GM21515 (cell line): ENCODE measurements around the gene C17orf75.
A peak's percentile ranks its signal among the peaks of the same experiment; 100 is the strongest.
"Not testable (repeated sequence)": the region's sequence is repeated elsewhere in the genome, so short reads cannot be mapped to it uniquely, and the experiment has no call there.

Experiments
- ATAC-seq: cut with Tn5 transposase; IDR thresholded peaks from one replicate; pipeline ENCODE4 v1.9.1; 2021; ENCODE audit not compliant: unreplicated experiment

C17orf75 gene, protein sequence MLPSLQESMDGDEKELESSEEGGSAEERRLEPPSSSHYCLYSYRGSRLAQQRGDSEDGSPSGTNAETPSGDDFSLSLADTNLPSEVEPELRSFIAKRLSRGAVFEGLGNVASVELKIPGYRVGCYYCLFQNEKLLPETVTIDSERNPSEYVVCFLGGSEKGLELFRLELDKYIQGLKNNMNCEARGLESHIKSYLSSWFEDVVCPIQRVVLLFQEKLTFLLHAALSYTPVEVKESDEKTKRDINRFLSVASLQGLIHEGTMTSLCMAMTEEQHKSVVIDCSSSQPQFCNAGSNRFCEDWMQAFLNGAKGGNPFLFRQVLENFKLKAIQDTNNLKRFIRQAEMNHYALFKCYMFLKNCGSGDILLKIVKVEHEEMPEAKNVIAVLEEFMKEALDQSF

DNA sequence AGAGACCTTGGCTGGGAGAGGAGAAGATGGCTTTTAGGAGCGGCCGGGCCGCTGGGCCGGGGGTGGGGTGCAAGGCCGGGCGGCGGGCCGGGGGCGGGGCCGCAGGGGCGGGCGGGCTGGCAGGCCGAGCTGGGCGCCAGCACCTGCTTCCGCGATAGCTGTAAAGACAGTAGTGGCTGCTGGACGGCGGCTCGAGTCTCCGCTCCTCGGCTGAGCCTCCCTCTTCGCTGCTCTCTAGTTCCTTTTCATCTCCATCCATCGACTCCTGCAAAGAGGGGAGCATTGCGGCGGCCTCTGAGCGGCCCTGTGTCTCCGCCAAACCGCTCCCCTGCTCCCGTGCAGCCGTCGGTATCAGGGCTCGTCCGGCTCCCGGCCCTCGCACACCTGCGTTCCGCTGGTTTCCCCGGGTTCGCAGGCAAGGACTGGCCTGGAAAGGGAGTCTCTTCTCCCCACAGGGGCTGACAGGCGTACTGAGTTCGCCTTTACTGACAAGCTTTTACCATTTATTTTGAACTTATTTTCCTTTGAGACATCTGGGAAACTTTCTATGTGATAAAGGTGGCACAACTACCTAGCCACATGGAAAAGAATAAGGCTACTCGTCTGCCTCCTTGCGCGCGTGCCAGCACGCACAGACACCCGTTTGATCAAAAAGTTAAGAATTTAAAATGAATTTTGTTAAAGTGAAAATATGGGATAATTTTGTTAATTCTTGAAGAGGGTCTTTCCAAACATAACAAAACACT lies at the start of gene C17orf75:
TSS of gene C17orf75 (minus strand) at position 317 of the 746 bp plus-strand sequence. CDS start at position 283, 34 bp downstream.
- no peak for ATAC-seq

DNA sequence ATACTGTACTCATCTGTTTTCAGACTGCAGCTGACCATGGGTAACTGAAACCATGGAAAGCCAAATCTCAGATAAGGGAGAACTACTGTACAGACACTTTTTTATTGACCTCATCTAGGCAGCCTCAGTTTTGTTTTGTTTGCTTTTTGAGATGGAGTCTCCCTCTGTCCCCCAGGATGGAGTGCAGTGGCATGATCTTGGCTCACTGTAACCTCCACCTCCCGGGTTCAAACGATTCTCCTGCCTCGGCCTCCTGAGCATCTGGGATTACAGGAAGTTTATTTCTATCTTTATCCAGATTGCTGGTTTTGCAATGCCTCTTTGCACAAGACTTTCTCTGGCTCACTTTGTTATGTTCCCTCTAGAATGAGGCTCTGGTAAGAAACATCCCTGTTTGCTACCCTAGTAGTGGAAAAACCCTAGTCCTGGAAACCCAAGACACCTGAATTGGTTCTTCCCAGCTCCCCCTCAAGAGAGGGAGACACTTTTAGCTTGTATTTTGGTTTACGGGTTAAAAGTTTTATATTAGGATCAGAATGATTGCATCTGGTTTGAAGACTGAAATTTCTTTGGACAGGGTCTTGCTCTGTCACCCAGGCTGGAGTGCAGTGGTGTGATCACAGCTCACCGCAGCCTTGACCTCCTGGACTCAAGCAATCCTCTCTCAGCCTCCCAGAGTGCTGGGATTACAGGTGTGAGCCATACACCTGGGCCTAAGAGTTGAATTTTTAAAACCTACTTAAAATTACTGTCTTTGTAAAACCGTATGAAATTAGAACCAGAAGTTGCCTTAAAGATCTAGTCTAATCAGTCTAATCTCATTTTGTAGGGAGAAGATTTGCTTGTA lies 46.9 kb upstream of the C17orf75 start:
- ATAC-seq, result no peak

DNA sequence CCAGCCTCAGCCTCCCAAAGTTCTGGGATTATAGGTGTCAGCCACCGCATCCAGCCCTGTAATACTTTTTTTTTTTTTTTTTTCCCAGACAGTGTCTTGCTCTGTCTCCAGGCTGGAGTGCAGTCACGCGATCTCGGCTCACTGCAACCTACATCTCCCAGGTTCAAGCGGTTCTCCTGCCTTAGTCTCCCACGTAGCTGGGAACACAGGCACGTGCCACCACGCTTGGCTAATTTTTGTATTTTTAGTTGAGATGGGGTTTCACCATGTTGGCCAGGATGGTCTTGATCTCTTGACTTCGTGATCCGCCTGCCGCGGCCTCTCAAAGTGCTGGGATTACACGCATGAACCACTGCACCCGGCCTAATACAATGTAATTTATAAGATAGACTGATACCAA lies 46.2 kb upstream of the C17orf75 start:
- ATAC-seq, result not testable (repeated sequence)

DNA sequence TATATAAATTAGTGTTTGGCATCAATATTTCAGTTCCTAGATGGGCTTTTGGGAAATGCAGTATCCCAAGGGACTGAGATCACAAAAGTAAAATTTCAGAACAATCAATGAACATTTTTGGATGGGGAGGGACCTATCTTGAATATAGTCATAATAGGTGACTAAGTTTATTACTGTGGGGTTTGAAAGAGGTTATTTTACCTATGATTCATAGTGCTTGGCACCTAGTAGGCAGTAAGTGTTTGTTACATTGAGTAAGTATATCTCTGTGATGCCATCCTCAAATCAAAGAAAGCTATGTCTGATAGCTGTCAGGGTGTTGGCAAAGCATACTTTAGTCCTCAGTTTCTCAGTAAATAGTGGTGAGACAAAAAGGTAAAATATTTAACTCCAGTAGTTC lies 44.9 kb upstream of the C17orf75 start:
- no peak for ATAC-seq

DNA sequence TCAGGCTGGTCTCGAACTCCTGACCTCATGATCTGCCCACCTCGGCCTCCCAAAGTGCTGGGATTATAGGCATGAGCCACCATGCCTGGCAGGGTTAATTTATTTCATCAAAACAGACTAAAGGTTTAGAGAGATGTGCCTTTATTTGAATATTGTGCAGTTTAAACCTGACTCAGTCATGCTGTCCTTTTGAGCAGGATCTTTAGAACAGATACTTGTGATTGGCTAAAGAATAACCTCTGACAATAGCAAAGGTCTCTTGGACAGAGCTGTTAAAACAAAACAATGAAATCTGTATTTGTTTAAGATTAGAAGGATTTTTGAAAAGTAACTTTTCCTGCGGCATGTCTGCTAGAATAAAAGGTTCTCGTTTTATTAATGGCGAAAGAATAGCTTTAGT lies 44.0 kb upstream of the C17orf75 start:
- no peak for ATAC-seq

DNA sequence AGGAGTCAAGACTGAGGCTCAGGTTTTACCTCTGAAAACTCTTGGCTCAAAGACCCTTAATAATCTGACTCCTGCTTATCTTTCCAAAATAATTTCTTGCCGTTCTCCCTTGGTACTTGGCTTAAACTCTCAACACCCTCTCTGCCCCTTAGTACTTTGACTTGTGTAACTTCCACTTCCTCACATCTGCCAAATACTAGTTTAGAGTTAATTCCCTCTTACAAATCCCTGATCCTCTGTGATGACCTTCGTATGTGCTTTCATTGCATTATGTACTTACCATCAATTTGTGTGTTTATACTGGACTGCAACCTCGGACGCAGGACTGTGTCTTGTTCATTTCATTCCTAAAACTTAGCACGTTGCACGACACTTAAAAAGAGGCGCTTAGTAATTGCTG lies 43.1 kb upstream of the C17orf75 start:
- ATAC-seq, result no peak

DNA sequence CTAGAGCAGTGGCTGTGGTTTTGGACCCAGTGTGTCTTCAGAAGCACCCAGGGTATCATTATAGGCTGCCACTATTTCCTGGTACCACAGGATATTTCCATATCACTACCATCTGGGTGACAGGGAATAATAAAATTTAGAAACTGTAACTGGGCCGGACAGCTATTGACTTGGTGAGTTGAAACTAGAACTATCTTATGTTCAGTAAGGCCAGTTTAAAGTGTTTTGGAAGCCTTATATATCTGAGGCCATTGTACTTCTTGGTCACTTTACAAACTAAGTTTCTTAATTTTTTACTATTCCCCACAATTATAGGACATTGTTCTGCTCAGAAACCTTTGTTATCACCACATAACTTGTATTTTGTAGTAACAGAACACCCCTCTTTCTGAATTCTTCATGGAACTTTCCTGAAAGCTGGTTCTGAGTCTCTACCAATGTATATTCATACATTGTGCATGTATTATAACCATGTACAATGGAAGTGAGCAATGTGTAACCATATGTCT lies 42.0 kb upstream of the C17orf75 start:
- no peak for ATAC-seq

DNA sequence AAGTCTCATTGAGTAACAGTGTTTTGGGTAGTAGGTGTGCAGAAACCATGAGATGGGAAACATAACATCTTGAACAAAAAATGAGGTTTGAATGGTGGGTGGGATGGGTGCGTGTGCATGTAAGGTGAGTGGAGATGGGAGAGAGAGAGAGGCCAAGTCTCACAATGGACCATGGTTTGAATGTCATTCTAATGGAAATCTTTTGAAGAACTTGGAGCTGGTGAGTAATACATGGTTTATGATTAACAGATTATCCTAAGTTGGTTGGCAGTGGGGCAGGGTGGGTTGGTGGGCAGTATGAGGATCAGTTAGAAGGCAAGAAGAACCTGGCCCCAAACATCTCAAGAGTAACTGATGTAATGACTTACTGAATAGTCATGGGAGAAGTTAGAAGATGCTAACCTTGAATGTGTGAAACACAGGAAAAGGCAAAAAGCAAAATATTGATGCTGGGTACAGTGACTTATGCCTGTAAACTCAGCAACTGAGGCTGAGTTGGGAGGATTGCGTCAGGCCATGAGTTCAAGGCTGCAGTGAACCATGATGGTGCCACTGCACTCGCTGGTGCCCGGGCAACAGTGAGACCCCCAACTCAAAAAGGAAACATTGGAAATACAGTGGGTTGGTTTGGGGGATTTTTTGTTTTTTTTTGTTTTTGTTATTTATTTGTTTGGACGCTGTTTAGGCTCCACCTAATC lies 40.7 kb upstream of the C17orf75 start:
- no peak for ATAC-seq

DNA sequence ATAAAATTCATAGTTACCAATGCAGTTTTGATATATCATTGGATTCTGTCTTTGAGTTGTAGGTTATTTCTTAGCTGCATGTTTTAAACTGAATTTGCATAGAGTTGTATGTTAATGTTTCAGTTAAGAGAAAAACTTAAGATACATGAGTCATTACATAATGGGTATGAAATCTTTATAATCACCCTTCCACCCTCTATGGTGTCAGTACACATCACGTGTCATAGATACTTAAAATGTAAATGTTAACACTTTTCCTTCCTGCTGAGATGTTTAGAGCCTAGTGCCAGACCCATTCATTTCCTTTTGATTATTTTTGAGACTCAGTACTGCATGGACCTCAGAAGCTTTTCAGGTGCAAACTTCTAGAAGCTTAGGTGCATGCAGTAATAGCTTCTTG lies 28.5 kb upstream of the C17orf75 start:
- no peak for ATAC-seq

DNA sequence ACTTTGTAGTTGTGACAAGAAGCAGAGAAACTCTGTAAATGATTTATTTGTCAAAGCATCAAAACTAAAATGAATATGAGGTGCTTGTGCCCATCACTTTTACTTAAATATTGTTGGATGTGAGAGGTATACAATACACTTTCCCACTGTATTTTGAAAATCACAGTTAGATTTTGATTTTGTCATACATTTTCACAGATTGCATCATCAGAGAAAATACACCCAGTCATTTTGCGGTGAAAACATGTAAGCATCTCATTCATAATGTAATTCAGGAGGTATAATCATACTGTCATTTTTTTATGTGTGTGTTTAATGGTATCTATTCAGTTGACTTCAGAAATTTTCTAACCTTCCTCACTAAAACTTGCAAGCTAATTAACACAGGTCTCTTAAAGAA lies 19.3 kb upstream of the C17orf75 start:
- ATAC-seq, result no peak

DNA sequence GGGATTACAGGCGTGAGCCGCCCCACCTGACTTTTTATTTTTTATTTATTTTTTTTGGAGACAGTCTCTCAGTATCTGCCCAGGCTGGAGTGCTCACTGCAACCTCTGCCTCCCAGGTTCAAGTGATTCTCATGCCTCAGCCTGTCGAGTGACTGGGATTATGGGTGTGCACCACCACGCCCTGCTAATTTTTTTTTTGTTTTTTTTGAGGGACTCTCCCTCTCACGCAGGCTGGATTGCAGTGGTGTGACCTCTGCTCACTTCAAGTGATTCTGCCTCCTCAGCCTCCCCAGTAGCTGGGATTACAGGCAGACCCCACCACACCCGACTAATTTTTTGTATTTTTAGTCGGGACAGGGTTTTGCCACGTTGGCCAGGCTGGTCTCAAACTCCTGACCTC lies 15.6 kb upstream of the C17orf75 start:
- no peak for ATAC-seq

DNA sequence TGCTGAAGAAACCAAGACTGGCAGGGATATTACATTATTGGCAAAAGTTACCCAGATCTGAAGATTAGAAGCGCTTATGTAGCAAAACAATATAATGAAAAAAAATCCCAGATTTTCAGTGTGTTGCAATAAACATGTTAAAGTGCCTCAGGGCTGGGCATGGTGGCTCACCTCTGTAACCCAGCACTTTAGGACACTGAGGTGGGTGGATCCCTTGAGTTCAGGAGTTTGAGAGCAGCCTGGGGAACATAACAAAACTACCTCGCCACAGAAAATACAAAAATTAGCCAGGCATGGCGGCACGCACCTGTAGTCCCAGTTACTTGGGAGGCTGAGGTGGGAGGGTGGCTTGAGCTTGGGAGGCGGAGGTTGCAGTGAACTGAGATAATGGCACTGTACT lies 14.8 kb upstream of the C17orf75 start:
- ATAC-seq, result no peak

DNA sequence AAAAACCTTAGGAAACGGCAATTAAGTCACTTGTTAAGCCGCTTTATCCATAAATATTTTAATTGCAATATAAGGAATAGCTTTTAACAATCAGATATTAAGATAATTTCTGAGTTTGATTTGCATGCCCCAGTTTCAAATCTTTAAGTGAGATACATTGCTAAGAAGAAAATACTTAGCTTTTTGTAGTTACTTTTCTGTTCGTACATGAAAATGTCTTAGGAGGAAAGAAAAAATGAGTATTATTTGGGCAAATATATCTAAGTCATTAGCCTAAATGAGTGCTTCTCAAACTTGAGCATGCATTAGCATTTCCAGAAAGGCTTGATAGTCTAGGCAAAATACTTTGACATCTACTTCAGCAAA lies 14.4 kb upstream of the C17orf75 start:
- no peak for ATAC-seq

DNA sequence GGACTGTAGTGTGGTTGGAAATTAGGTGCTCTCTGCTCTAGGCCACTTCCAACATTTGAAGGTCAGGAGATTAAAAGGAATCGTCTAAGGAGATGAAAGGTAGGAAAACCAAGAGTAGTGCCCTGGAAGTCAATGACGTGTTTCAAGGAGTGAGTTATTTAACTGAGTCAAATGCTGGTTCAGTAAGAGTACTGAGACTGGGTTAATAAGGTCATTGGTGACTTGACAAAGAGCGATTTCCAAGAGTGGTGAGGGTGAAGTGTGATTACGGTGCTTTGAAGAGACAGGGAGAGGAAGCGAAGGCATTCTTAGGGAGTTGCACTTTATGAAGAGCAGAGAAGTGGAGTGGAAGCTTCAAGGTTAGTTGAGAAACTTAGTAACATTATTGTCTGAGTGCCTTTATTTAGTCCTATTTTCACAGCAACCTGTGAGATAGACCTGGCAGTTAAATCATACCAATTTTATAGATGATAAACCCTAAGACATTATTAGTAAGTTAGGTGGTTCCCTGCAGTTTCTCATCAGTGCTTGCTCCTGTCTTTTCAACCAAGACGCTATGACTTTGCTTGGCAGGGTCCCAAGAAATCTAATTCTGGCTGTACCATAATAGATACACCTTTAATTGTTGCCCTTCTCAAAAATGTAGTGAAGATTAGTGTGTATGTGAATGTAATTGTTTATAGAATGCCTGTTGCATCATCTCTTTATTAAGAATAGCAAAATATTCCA lies 13.8 kb upstream of the C17orf75 start:
- no peak for ATAC-seq

DNA sequence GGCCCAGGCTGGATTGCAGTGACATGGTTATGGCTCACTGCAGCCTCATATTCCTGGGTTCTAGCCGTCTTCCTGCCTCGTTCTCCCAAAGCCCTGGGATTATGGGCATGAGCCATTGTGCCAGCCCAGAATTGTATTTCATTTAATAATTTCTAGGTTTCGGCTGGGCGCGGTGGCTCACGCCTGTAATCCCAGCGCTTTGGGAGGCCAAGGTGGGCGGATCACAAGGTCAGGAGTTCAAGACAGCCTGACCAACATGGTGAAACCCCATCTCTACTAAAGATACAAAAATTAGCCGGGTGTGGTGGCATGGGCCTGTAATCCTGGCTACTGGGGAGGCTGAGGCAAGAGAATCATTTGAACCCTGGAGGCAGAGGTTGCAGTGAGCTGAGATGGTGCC lies 10.8 kb upstream of the C17orf75 start:
- ATAC-seq, result not testable (repeated sequence)

DNA sequence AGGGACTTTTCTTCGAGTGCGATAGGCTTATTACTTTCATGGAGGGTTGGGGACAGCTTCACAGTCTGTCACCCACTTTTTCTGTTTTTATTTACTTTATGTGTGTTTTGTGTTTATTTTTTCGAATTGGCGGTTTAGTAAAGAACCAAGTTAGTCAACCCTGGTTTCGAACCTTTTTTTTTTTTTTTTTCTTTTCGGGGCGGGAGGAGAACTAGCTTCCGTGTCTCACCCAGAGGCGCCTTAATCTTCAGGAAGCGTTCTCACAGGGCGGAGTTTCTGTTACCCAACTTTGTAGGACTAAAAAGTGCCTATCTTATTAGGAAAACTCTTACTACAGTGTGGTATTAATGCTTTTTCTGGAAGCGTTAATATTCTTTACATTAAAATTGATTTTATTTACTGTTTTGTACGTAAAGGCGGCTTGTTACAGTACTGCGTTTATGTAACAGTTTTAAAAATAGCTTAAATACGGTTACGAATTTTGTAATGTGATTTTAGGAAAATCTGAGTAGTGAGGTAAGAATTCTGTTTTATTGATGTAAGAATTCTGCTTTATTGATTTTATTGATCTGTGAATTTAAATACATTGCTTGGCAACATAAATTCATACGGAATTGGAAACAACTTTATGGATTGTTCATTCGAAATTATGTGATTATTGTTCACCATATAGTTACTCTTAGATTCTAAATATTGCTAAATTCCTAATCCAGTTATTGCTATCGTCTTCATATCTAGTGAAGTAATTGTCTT lies 8.9 kb upstream of the C17orf75 start:
- ATAC-seq, result peak; percentile 18

DNA sequence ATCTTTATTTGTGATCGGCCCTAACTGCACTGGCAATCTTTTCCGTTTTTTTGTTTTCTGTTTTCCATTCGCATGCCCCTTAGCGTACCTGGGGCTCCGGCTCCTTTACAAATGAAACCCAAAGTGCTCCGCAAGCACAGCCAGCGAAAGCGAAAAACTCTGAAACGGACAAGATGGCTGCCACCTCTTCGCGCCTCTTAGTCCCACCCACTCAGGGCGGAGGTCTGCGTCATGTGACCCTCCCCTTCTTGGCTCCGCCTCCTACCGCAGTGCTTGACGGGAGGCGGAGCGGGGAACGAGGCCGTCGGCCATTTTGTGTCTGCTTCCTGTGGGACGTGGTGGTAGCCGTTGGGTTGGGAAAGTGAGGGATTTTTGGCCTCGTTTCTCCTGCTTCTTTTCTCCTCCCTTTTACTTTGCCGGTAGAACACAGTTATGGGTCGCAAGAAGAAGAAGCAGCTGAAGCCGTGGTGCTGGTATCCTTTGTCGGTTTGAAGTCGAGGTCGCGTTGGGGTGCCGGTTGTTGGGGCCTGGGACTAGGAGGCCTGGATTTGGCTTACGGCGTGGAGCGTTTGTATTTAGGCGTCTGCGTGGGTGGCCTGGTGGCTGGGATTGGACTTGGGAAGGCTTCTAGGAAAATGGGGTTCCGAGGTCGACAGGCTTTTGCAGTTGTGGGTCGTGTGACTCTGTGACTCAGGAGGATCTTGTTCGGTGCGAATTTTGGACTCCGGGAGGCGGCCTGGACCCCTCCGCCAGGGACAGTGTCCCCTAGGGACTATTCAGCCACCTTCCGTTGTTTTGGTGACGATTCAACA lies 8.1 kb upstream of the C17orf75 start, which contains the start of gene ZNF207:
TSS of gene ZNF207 (plus strand) at position 304 of the 812 bp plus-strand sequence. CDS start at position 433, 129 bp downstream.
- ATAC-seq, result peak; percentile 94

DNA sequence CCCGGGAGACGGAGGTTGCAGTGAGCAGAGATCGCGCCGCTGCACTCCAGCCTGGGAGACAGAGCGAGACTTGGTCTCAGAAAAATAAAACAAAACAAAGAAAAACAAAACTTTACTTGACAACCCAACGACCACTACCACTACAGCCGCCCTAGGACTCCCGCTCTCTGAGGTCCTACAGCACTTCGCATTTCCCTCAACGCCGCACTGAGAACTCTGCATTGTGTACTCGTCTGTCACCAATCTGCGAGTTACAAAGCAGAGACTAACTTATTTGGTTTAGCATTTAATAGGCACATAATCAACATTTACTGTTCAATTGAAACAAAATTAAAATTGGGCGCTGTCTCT lies 7.5 kb upstream of the C17orf75 start:
- ATAC-seq, result no peak

DNA sequence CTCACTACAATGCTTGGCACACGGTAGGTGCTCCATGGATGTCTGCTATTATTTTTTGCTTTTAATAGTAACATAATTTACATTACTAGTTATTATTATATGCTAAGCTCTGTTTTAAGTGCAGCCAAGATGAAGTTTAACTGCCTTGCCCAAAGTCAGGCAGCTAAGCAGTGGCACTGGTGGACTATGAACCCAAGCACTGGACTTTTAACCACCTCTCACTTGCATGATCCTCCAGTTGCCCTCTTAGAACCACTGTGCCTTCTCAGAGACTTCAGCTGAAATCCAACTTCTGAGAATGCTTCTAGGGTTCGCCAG lies 6.5 kb upstream of the C17orf75 start:
- ATAC-seq, result no peak
